Measurements from ENCODE around the gene SORCS2.

The SORCS2 gene

DNA sequence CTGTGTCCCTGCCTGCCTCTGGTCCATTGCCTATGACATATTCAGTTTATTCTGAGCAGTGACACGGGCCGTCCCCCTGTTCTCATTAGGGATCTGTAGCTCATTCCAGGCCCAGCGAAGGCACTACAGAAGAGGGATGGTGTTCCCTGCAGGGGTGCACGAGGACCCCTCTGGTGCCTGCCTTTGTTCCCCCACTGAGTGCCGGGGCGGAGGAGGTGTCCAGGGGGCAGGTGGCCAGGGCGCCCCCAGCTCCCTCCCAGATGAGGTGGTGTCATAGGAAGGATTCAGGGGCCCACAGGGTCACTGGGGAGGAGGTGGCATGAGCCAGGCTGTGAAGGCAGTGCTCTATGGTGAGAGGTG lies 61.0 kb downstream of the SORCS2 start:
- no peak overlapping the region for H2BK12ac ChIP-seq (ENCODE audit: low read length in 2 of 2)
- peak overlapping the region in 1 of 2 experiments; percentile 35 for H3K14ac ChIP-seq (ENCODE audit: low read length in 2 of 2)
- H2BK15ac ChIP-seq (ENCODE audit: low read depth, poor library complexity, severe bottlenecking), result no peak overlapping the region
- H3K4me3 ChIP-seq (ENCODE audit: insufficient read depth in 1 of 2, low read depth in 1 of 2, low read length in 2 of 2), result no peak overlapping the region
- no peak overlapping the region for H2BK120ac ChIP-seq (ENCODE audit: low read depth, low read length)
- H2BK5ac ChIP-seq (ENCODE audit: low read depth, low read length, poor library complexity, severe bottlenecking), result no peak overlapping the region
- H4K91ac ChIP-seq (ENCODE audit: low read length), result no peak overlapping the region
- H3K23ac ChIP-seq (ENCODE audit: low read length in 2 of 2), result peak overlapping the region in 1 of 2 experiments; percentile 23
- peaks cover 9% of the 10 kb centered on the region for H3K9me3 ChIP-seq (ENCODE audit: control insufficient read depth, low read length)
- H3K36me3 ChIP-seq (ENCODE audit: control insufficient read depth in 1 of 2, insufficient read depth in 2 of 2, low read depth in 1 of 2, low read length in 2 of 2), result no peaks in the 10 kb centered on the region
- H2AFZ ChIP-seq (ENCODE audit: low read depth, low read length), result no peak overlapping the region
- H3K27ac ChIP-seq (ENCODE audit: low read length, poor library complexity, severe bottlenecking), result no peak overlapping the region
- H3K4me1 ChIP-seq (ENCODE audit: control insufficient read depth, insufficient read depth, low read depth, low read length), result peaks cover 7% of the 10 kb centered on the region
- peaks cover 23 to 34% of the 10 kb centered on the region in 2 experiments for H3K27me3 ChIP-seq (ENCODE audit: control insufficient read depth in 1 of 2, insufficient read depth in 1 of 2, low read length in 2 of 2)
- DNase-seq, result no peak
- H3K9ac ChIP-seq (ENCODE audit: low read length), result no peak overlapping the region
- peaks cover 3% of the 10 kb centered on the region for H3K79me1 ChIP-seq (replicated peaks; ENCODE audit: low read length, poor library complexity, severe bottlenecking)
- H3K18ac ChIP-seq (ENCODE audit: low read depth in 1 of 2, low read length in 2 of 2), result no peak overlapping the region
- H4K8ac ChIP-seq (ENCODE audit: low read length), result no peak overlapping the region
- no peak overlapping the region for H3K4ac ChIP-seq (ENCODE audit: low read depth in 1 of 2, low read length in 2 of 2)
- no peak overlapping the region for H2AK5ac ChIP-seq (ENCODE audit: low read length, severe bottlenecking)
- H3K4me2 ChIP-seq (ENCODE audit: low read length, poor library complexity, severe bottlenecking), result no peak overlapping the region
- 87% methylated on average over 7 of the region's 7 CpGs for WGBS

- H3K4me2 ChIP-seq (ENCODE audit: low read length, poor library complexity, severe bottlenecking), result no peak overlapping the region
- H3K9ac ChIP-seq (ENCODE audit: low read length), result no peak overlapping the region
- H4K8ac ChIP-seq (ENCODE audit: low read length), result no peak overlapping the region
- no peak for DNase-seq
- H3K79me1 ChIP-seq (replicated peaks; ENCODE audit: low read length, poor library complexity, severe bottlenecking), result peaks cover 3% of the 10 kb centered on the region
- peaks cover 23 to 32% of the 10 kb centered on the region in 2 experiments for H3K27me3 ChIP-seq (ENCODE audit: control insufficient read depth in 1 of 2, insufficient read depth in 1 of 2, low read length in 2 of 2)
- H2AFZ ChIP-seq (ENCODE audit: low read depth, low read length), result no peak overlapping the region
- H3K14ac ChIP-seq (ENCODE audit: low read length in 2 of 2), result no peak overlapping the region
- no peak overlapping the region for H3K4me3 ChIP-seq (ENCODE audit: insufficient read depth in 1 of 2, low read depth in 1 of 2, low read length in 2 of 2)
- peaks cover 7% of the 10 kb centered on the region for H3K4me1 ChIP-seq (ENCODE audit: control insufficient read depth, insufficient read depth, low read depth, low read length)
- H2AK5ac ChIP-seq (ENCODE audit: low read length, severe bottlenecking), result no peak overlapping the region
- WGBS, result 89% methylated on average over 1 of the region's 4 CpGs
- H3K4ac ChIP-seq (ENCODE audit: low read depth in 1 of 2, low read length in 2 of 2), result no peak overlapping the region
- H2BK5ac ChIP-seq (ENCODE audit: low read depth, low read length, poor library complexity, severe bottlenecking), result no peak overlapping the region
- no peak overlapping the region for H2BK12ac ChIP-seq (ENCODE audit: low read length in 2 of 2)
- no peak overlapping the region for H2BK15ac ChIP-seq (ENCODE audit: low read depth, poor library complexity, severe bottlenecking)
- H3K9me3 ChIP-seq (ENCODE audit: control insufficient read depth, low read length), result peaks cover 6% of the 10 kb centered on the region
- no peak overlapping the region for H2BK120ac ChIP-seq (ENCODE audit: low read depth, low read length)
- no peak overlapping the region for H4K91ac ChIP-seq (ENCODE audit: low read length)
- H3K27ac ChIP-seq (ENCODE audit: low read length, poor library complexity, severe bottlenecking), result no peak overlapping the region
- H3K36me3 ChIP-seq (ENCODE audit: control insufficient read depth in 1 of 2, insufficient read depth in 2 of 2, low read depth in 1 of 2, low read length in 2 of 2), result no peaks in the 10 kb centered on the region
- no peak overlapping the region for H3K23ac ChIP-seq (ENCODE audit: low read length in 2 of 2)
- H3K18ac ChIP-seq (ENCODE audit: low read depth in 1 of 2, low read length in 2 of 2), result no peak overlapping the region
These were observed 61.5 kb downstream of the SORCS2 start for GRCh38 chr4:7253837-7254236.

DNA sequence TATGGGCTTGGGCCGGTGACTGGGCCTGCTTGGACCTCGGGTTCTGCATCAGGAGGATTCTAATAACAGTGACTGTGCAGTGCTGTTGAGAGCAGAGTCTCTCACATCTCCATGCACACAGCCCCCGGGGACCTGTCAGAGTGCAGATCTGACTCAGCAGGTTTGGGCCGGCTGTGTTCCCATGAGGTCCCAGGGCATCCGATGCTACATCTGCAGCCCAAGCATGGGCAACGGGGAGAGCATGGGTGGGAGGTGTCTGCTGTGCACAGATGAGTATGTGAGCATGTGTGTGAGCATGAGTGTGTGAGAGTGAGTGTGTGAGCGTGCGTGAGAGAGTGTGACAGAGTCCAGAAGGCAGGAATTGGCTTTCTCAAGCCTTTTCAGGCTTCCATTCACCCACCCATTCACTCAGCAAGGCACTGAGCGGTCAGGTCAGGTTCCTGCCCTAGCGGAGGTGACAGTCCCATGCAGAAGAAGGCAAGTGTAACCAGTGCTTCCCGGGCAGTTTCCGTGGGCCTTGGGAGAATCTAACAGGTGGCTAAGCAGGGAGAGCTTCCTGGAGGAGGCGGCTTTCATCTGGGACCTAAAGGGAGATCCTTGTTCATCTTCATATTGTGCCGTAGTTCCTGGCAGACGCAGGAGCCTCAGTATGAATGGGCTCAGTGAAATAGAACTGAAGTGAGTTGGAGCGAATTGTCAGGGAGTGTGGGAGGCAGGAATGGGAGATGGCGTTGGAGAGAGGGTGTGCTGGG lies 62.6 kb downstream of the SORCS2 start:
- Histone ChIP-seq H2BK120ac (ENCODE audit: low read depth, low read length) (no peak overlapping the region), H2BK5ac (ENCODE audit: low read depth, low read length, poor library complexity, severe bottlenecking) (no peak overlapping the region), H3K36me3 (ENCODE audit: control insufficient read depth in 1 of 2, insufficient read depth in 2 of 2, low read depth in 1 of 2, low read length in 2 of 2) (no peaks in the 10 kb centered on the region), H3K14ac (ENCODE audit: low read length in 2 of 2) (peak overlapping the region in 1 of 2 experiments; percentile 4), H3K4me3 (ENCODE audit: insufficient read depth in 1 of 2, low read depth in 1 of 2, low read length in 2 of 2) (no peak overlapping the region), H2AK5ac (ENCODE audit: low read length, severe bottlenecking) (no peak overlapping the region), H3K79me1 (replicated peaks; ENCODE audit: low read length, poor library complexity, severe bottlenecking) (peaks cover 5% of the 10 kb centered on the region), H3K18ac (ENCODE audit: low read depth in 1 of 2, low read length in 2 of 2) (no peak overlapping the region), H3K9me3 (ENCODE audit: control insufficient read depth, low read length) (peaks cover 7% of the 10 kb centered on the region), H3K27ac (ENCODE audit: low read length, poor library complexity, severe bottlenecking) (no peak overlapping the region), H4K91ac (ENCODE audit: low read length) (no peak overlapping the region), H3K9ac (ENCODE audit: low read length) (no peak overlapping the region), H3K4ac (ENCODE audit: low read depth in 1 of 2, low read length in 2 of 2) (no peak overlapping the region), H4K8ac (ENCODE audit: low read length) (no peak overlapping the region), H3K4me2 (ENCODE audit: low read length, poor library complexity, severe bottlenecking) (no peak overlapping the region), H2AFZ (ENCODE audit: low read depth, low read length) (no peak overlapping the region), H3K4me1 (ENCODE audit: control insufficient read depth, insufficient read depth, low read depth, low read length) (peaks cover 9% of the 10 kb centered on the region), H3K27me3 (ENCODE audit: control insufficient read depth in 1 of 2, insufficient read depth in 1 of 2, low read length in 2 of 2) (peaks cover 26 to 31% of the 10 kb centered on the region in 2 experiments), H3K23ac (ENCODE audit: low read length in 2 of 2) (no peak overlapping the region), H2BK12ac (ENCODE audit: low read length in 2 of 2) (no peak overlapping the region), H2BK15ac (ENCODE audit: low read depth, poor library complexity, severe bottlenecking) (no peak overlapping the region)
- WGBS, result 87% methylated on average over 15 of the region's 17 CpGs
- no peak for DNase-seq

GRCh38 chr4:7255488-7255881 lies 63.1 kb downstream of the SORCS2 start:
- 87% methylated on average over 12 of the region's 14 CpGs for WGBS

More at GRCh38 chr4:7255488-7255881, 63.1 kb downstream of the SORCS2 start:
- Histone ChIP-seq H2AFZ (ENCODE audit: low read depth, low read length) (no peak overlapping the region), H3K4me2 (ENCODE audit: low read length, poor library complexity, severe bottlenecking) (no peak overlapping the region), H3K14ac (ENCODE audit: low read length in 2 of 2) (no peak overlapping the region), H3K27ac (ENCODE audit: low read length, poor library complexity, severe bottlenecking) (no peak overlapping the region), H3K4me1 (ENCODE audit: control insufficient read depth, insufficient read depth, low read depth, low read length) (peaks cover 9% of the 10 kb centered on the region), H3K23ac (ENCODE audit: low read length in 2 of 2) (no peak overlapping the region), H2BK120ac (ENCODE audit: low read depth, low read length) (peak overlapping the region; percentile 24), H3K36me3 (ENCODE audit: control insufficient read depth in 1 of 2, insufficient read depth in 2 of 2, low read depth in 1 of 2, low read length in 2 of 2) (no peaks in the 10 kb centered on the region), H2AK5ac (ENCODE audit: low read length, severe bottlenecking) (no peak overlapping the region), H3K4me3 (ENCODE audit: insufficient read depth in 1 of 2, low read depth in 1 of 2, low read length in 2 of 2) (no peak overlapping the region), H2BK5ac (ENCODE audit: low read depth, low read length, poor library complexity, severe bottlenecking) (no peak overlapping the region), H3K9me3 (ENCODE audit: control insufficient read depth, low read length) (peaks cover 7% of the 10 kb centered on the region), H2BK12ac (ENCODE audit: low read length in 2 of 2) (no peak overlapping the region), H3K9ac (ENCODE audit: low read length) (no peak overlapping the region), H2BK15ac (ENCODE audit: low read depth, poor library complexity, severe bottlenecking) (no peak overlapping the region), H3K18ac (ENCODE audit: low read depth in 1 of 2, low read length in 2 of 2) (no peak overlapping the region), H3K4ac (ENCODE audit: low read depth in 1 of 2, low read length in 2 of 2) (no peak overlapping the region), H4K8ac (ENCODE audit: low read length) (no peak overlapping the region), H4K91ac (ENCODE audit: low read length) (no peak overlapping the region), H3K27me3 (ENCODE audit: control insufficient read depth in 1 of 2, insufficient read depth in 1 of 2, low read length in 2 of 2) (peaks cover 29 to 37% of the 10 kb centered on the region in 2 experiments), H3K79me1 (replicated peaks; ENCODE audit: low read length, poor library complexity, severe bottlenecking) (peaks cover 6% of the 10 kb centered on the region)
- DNase-seq, result no peak

All from mesenchymal stem cell (in vitro differentiated cells and primary cell).